Activated naive CD8-positive, alpha-beta T cell treated with anti-CD3 and anti-CD28 coated beads, Interleukin-2, amount 10 ng/mL, durations not matched to agents 7 days and 5 days (primary cell): ENCODE data around the gene WDR49. TPM values are rescaled to one million over a fixed set of nuclear protein-coding genes. Genes with fewer than 3 reads are reported as not detected.

Source experiments
- ATAC-seq: fragments of 150-1000 bp; cut with Tn5 transposase; one replicate; pipeline ENCODE4 v1.10.0; 2021; ENCODE audit warnings: low read depth, moderate library complexity
- POLR2A ChIA-PET: fragments of 350-600 bp; sonication (Branson Sonifier 250); formaldehyde crosslinking; loops from one replicate; lab custom pipeline; 2021; ENCODE audit warnings: antibody characterized with exemption; lab: Charles Lee
- DNase-seq: peaks from one replicate; pipeline ENCODE4 v3.0.0; 2021
- H3K27ac Mint-ChIP-seq: one replicate; pipeline ENCODE4 v1.8.0; 2022; ENCODE audit warnings: mild to moderate bottlenecking, mixed read lengths
- H3K27me3 Mint-ChIP-seq: one replicate; pipeline ENCODE4 v1.8.0; 2022; ENCODE audit warnings: mild to moderate bottlenecking, moderate library complexity, mixed read lengths
- H3K36me3 Mint-ChIP-seq: one replicate; pipeline ENCODE4 v1.8.0; 2021; ENCODE audit warnings: mild to moderate bottlenecking, mixed read lengths
- H3K4me1 Mint-ChIP-seq: one replicate; pipeline ENCODE4 v1.8.0; 2021; ENCODE audit warnings: mixed read lengths
- H3K4me3 Mint-ChIP-seq: one replicate; pipeline ENCODE4 v1.8.0; 2022; ENCODE audit warnings: mild to moderate bottlenecking, moderate library complexity, mixed read lengths
- H3K9me3 Mint-ChIP-seq: one replicate; pipeline ENCODE4 v1.8.0; 2021; ENCODE audit warnings: mixed read lengths
- total RNA-seq, 2 experiments: library from RNA; stranded (reverse); gene quantifications; one replicate each; pipeline ENCODE4 v1.2.3, GENCODE V29; 2021

Gene WDR49
- total RNA-seq, 2 experiments from 2014 or later, result 0.33 TPM; not detected in 1

DNA sequence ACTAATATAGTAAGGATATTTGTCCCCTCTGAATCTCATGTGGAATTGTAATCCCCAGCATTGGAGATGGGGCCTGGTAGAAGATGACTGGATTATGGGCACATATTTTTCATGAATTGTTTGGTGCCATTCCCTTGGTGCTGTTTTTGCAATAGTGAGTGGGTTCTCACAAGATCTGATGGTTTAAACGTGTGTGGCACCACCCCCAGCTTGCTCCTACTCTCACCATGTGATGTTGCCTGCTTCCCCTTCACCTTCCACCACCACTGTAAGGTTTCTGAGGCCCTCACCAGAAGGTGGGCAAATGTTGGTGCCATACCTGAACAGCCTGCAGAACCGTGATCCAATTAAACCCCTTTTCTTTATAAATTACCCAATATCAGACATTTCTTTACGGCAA lies 151.8 kb downstream of the WDR49 start:
- Mint-ChIP-seq H3K36me3 (no peaks in the 10 kb centered on the region), H3K27me3 (no peaks in the 10 kb centered on the region), H3K27ac (no peak overlapping the region), H3K4me3 (no peak overlapping the region), H3K4me1 (no peaks in the 10 kb centered on the region), H3K9me3 (no peaks in the 10 kb centered on the region)
- POLR2A ChIA-PET, result no interaction called here
- DNase-seq, result no peak
- ATAC-seq, result no peak

DNA sequence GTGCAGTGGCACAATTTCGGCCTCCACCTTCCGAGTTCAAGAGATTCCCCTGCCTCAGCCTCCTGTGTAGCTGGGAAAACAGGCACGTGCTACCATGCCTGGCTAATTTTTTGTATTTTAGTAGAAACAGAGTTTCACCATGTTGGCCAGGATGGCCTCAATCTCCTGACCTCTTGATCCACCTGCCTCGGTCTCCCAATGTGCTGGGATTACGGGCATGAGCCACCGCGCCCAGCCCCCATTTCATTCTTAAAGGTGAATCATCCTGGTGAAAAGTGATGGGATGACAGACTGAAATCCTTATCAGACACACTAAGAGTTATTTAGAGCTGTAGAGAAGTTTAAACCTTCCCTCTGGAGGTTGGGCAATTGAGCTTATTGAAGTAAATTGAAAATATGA lies 155.8 kb downstream of the WDR49 start:
- H3K4me3 Mint-ChIP-seq, result no peak overlapping the region
- no peaks in the 10 kb centered on the region for H3K27me3 Mint-ChIP-seq
- H3K36me3 Mint-ChIP-seq, result no peaks in the 10 kb centered on the region
- ATAC-seq, result no peak
- H3K27ac Mint-ChIP-seq, result no peak overlapping the region
- no peaks in the 10 kb centered on the region for H3K4me1 Mint-ChIP-seq
- no peak for DNase-seq
- no peaks in the 10 kb centered on the region for H3K9me3 Mint-ChIP-seq
- POLR2A ChIA-PET, result no interaction called here

DNA sequence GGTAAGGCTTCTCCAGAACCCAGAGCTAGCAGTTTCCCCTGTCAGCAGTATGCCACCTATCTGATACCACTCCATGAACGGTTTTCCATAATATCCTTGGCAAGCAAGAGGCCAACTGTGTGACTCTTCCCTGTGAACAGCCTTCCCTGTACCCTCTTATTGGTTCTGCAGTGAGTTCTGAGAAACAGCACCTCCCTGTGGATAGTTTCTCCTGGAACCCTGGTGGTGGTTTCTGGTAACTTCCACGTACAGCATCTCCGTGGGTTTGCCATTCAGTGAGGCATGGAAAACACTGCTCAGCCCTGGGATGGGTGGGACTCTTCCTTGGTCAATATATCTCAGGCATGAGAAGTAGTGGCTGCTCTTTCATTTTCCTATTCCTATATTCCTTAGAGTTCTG lies 160.5 kb downstream of the WDR49 start:
- no peak for ATAC-seq
- H3K27me3 Mint-ChIP-seq, result no peaks in the 10 kb centered on the region
- H3K27ac Mint-ChIP-seq, result no peak overlapping the region
- H3K4me1 Mint-ChIP-seq, result no peaks in the 10 kb centered on the region
- no peaks in the 10 kb centered on the region for H3K36me3 Mint-ChIP-seq
- no peaks in the 10 kb centered on the region for H3K9me3 Mint-ChIP-seq
- POLR2A ChIA-PET, result no interaction called here
- H3K4me3 Mint-ChIP-seq, result no peak overlapping the region
- no peak for DNase-seq

DNA sequence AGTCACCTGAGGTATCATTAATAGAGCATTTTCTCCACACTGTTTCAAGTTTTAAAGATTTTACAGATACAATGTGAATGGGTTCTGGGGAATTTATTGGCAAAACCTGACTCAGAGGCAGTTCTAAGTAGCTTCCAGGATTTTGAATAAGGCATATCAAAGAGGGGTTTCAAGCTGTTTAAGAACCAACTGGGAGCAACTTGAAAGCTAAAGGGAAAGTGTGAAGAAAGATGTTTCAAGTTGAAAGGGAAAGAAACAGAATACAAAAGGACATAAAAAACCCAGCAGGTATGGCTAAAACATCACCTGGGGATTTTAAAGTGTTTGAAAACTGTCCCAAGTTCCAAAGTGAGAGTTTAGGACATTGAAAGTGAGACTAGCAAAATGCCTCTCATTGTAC lies 162.1 kb downstream of the WDR49 start:
- no peaks in the 10 kb centered on the region for H3K4me1 Mint-ChIP-seq
- H3K36me3 Mint-ChIP-seq, result no peaks in the 10 kb centered on the region
- H3K9me3 Mint-ChIP-seq, result no peaks in the 10 kb centered on the region

DNA sequence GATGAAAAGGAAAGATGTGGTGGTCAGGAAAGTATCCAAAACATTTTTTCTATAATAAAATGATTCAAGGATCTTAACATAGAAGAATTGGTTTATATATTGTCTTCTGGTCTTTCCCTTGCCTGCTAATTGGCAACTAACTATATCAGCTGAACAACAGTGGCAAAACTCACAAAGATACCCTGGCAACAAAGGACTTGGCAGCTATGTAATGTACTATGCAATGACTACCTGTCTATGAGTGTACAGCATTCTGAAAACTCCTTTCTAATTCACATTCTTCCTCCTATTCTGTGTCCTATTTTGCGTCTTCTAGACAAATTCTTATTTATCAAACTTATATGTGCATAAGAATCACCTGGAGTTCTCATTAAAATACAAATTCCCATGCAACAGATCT lies 164.2 kb downstream of the WDR49 start:
- H3K27ac Mint-ChIP-seq, result no peak overlapping the region
- no peak for DNase-seq
- H3K4me1 Mint-ChIP-seq, result no peaks in the 10 kb centered on the region
- POLR2A ChIA-PET, result no interaction called here
- H3K9me3 Mint-ChIP-seq, result no peaks in the 10 kb centered on the region
- H3K27me3 Mint-ChIP-seq, result peaks cover 2% of the 10 kb centered on the region
- no peak overlapping the region for H3K4me3 Mint-ChIP-seq
- ATAC-seq, result no peak
- no peaks in the 10 kb centered on the region for H3K36me3 Mint-ChIP-seq

More for the DNA sequence above, 162.1 kb downstream of the WDR49 start:
- peaks cover 2% of the 10 kb centered on the region for H3K27me3 Mint-ChIP-seq
- ATAC-seq, result no peak
- H3K4me3 Mint-ChIP-seq, result no peak overlapping the region
- no peak for DNase-seq
- H3K27ac Mint-ChIP-seq, result no peak overlapping the region
- POLR2A ChIA-PET, result no interaction called here

DNA sequence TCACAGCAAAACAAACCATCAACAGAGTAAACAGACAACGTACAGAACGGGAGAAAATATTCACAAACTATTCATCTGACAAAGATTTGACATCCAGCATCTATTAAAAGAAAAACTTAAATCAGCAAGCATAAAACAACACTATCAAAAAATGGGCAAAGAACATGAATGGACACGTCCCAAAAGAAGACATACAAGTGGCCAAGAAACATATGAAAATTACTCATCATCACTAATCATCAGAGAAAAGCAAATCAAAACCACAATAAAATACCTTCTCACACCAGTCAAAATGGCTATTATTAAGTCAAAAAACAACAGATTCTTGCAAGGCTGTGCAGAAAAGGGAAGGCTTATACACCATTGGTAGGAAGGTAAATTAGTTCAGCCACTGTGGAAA lies 166.2 kb downstream of the WDR49 start:
- Mint-ChIP-seq H3K36me3 (no peaks in the 10 kb centered on the region), H3K27me3 (peaks cover 2% of the 10 kb centered on the region), H3K9me3 (no peaks in the 10 kb centered on the region), H3K4me3 (no peak overlapping the region), H3K4me1 (no peaks in the 10 kb centered on the region), H3K27ac (no peak overlapping the region)
- ATAC-seq, result no peak
- no peak for DNase-seq
- POLR2A ChIA-PET, result no interaction called here

DNA sequence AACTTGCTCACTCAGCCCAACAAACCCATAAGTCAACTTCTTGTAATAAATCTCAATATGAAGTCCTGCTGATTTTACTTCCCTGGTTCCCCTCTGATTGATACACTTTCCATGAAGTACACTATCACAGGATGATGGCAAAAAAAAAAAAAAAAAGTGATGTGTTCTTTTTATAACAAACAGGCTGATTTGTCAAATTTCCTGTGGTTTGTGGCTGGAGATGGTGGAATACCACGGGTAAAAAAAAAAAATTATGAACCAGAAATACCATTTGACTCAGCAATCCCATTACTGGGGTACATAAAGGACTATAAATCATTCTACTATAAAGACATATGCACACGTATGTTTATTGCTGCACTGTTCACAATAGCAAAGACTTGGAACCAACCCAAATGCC lies 169.2 kb downstream of the WDR49 start:
- Mint-ChIP-seq H3K4me1 (no peaks in the 10 kb centered on the region), H3K4me3 (no peak overlapping the region), H3K27ac (no peak overlapping the region), H3K36me3 (no peaks in the 10 kb centered on the region), H3K27me3 (peaks cover 2% of the 10 kb centered on the region), H3K9me3 (no peaks in the 10 kb centered on the region)
- ATAC-seq, result no peak
- no peak for DNase-seq
- POLR2A ChIA-PET, result no interaction called here

DNA sequence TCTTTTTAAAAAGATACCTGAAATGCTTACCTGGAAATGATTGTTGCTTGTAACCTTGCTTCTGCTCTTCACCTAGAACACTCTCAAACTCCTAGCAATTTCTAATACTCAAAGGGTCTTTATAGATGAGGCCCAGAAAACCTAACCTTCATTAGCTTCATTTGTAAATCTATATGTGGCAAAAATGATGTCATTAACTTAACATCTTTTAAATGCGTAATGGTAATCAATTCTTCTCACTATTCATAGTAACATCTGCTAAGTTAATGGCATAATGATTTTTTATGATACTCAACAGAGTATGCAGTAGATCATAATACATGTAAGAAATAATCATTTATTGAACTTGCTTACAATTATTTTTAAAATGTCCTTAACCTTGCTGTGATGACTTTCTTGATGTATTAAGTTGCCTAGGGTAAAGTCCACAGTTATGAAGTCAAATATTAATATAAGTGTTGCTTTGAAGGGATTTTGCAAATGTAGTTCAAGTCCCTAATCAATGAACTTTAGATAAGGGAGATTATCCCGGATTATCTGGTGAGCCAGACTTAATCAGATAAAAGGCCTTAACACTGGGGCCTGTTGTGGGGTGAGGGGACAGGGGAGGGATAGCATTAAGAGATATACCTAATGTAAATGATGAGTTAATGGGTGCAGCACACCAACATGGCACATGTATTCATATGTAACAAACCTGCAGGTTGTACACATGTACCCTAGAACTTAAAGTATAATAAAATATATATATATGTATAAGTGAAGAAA lies 169.8 kb downstream of the WDR49 start:
- Mint-ChIP-seq H3K4me1 (no peaks in the 10 kb centered on the region), H3K9me3 (no peaks in the 10 kb centered on the region), H3K36me3 (no peaks in the 10 kb centered on the region), H3K27me3 (peaks cover 2% of the 10 kb centered on the region), H3K27ac (no peak overlapping the region), H3K4me3 (no peak overlapping the region)
- POLR2A ChIA-PET, result no interaction called here
- ATAC-seq (no peak), DNase-seq (no peak)

DNA sequence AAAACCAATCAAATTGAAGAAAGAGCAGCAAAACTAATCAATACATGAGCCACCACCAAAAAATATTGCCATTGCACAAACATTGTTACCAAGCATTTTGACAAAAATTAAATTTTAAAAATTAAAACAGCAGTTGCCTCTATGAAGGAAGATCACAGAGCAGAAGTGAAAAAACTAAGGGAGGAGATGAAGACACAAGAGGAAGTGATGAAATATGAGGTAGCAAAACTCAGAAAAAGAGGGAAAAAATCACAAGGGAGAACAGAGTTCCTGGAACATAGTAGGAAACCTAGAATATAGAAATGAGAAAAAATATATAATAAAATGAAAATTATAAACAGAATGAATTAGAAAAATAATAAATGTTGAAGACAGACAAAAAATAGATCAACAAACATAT lies 172.6 kb downstream of the WDR49 start:
- no peak for ATAC-seq
- Mint-ChIP-seq H3K4me3 (no peak overlapping the region), H3K9me3 (no peaks in the 10 kb centered on the region), H3K27ac (no peak overlapping the region), H3K36me3 (no peaks in the 10 kb centered on the region), H3K27me3 (no peaks in the 10 kb centered on the region), H3K4me1 (no peaks in the 10 kb centered on the region)
- POLR2A ChIA-PET, result no interaction called here
- DNase-seq, result no peak

DNA sequence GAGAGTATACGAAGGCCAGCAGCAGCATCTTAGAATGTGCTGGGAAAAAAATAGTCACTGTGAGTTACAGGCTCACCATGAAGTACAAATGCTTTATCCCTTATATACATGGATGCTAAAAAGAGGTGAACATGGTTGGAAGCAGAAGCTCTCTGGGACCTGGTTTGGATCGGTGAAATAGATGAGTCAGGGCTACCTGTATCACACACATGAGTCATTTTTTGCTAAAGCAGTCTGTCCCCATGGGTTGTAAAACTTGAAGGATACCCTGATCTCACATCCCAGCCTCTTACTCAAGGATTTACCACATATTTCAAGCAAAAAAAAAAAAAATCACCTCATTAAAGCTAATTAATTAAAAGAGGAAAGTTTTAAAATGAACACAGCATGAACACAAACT lies 173.0 kb downstream of the WDR49 start:
- POLR2A ChIA-PET, result no interaction called here
- DNase-seq, result no peak
- ATAC-seq, result no peak
- Mint-ChIP-seq H3K9me3 (no peaks in the 10 kb centered on the region), H3K4me3 (no peak overlapping the region), H3K27me3 (no peaks in the 10 kb centered on the region), H3K4me1 (no peaks in the 10 kb centered on the region), H3K36me3 (no peaks in the 10 kb centered on the region), H3K27ac (no peak overlapping the region)

DNA sequence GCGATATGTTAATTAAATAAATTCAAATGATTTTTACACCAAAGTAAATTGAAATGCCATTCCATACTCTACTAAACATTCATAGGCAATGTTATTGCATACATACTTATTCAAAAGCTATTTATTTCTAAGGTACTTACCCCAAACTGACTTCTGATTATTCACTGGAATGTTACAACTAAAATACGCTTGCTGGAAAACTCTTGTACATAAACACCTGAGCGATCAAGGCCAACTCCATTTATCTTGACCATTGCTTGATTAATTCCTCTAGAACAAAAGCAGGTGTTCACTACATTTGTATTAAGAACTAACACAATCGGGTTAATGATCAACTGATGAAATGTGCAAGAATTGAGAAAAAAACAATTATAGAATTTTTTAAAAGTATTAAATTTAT lies 179.9 kb downstream of the WDR49 start, which contains the start of gene SERPINI2:
SERPINI2 (minus strand) TSS at position 180 of the 400 bp plus-strand sequence. CDS start 2,208 bp downstream, outside the sequence.
- Mint-ChIP-seq H3K36me3 (no peaks in the 10 kb centered on the region), H3K27me3 (no peaks in the 10 kb centered on the region), H3K9me3 (no peaks in the 10 kb centered on the region), H3K27ac (no peak within 1 kb of the TSS), H3K4me3 (no peak within 1 kb of the TSS), H3K4me1 (no peaks in the 10 kb centered on the region)
- DNase-seq, result no peak
- POLR2A ChIA-PET, result no interaction called here
- no peak for ATAC-seq

DNA sequence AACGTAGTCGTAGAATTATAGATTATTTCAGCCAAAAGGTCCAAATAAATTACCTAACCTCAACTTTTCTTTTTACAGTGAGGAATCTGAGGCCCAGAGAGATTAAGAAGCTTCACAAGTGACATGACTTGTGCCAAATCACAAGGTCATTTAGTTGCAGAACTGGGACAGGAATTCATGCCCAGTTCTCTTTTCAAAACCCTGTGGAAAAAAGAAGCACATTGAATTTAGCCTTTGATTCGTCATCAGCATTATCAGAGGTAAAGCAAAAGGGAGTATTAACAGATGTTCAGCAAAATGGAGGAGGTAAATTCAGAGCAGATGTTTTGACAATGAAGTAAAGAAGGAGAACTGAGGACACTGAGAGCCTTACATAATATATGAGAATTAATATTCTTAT lies 184.4 kb downstream of the WDR49 start:
- H3K4me1 Mint-ChIP-seq, result no peaks in the 10 kb centered on the region

DNA sequence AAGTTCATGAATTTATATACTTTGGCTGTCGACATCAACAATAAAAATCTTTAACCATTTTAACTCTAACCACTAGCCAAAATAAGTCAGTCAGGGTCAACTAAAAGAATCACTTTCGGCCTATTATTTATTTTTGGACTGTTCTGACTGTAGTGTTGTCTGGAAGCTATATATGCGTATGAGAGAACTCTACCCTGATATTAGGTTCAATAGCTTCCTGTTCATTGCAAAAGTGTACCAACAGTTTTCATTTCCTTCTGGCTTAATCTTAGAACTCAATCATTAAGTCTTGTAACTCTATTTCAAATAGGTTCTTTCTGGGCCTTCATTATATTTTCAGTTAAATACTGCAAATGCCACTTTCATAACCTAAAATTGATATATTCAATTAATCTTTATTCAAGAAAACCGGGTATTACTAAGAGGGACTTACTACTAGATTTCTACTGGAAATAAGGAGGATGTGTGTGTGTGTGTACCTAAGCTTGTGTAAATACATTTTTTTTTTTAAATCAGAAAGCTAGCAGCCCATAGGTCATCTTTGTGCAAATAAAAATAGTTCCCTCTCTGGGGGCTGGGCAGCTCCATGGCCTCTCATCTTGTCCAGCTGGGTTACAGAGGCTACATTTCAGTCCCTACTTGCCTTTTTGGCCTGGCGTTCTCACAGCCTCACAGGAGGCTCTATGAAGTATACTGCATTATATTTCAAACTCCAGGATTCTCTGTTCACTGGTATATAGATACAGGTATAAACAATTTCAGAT lies 185.7 kb downstream of the WDR49 start:
- Mint-ChIP-seq H3K4me1 (no peaks in the 10 kb centered on the region), H3K9me3 (no peaks in the 10 kb centered on the region), H3K36me3 (no peaks in the 10 kb centered on the region), H3K27me3 (no peaks in the 10 kb centered on the region), H3K4me3 (no peak overlapping the region), H3K27ac (no peak overlapping the region)
- DNase-seq (no peak), ATAC-seq (no peak)
- POLR2A ChIA-PET, result no interaction called here

More for the DNA sequence above, 184.4 kb downstream of the WDR49 start:
- no peaks in the 10 kb centered on the region for H3K27me3 Mint-ChIP-seq
- H3K36me3 Mint-ChIP-seq, result no peaks in the 10 kb centered on the region
- no peak overlapping the region for H3K27ac Mint-ChIP-seq
- no peaks in the 10 kb centered on the region for H3K9me3 Mint-ChIP-seq
- no peak overlapping the region for H3K4me3 Mint-ChIP-seq
- POLR2A ChIA-PET, result no interaction called here
- ATAC-seq, result no peak
- no peak for DNase-seq

DNA sequence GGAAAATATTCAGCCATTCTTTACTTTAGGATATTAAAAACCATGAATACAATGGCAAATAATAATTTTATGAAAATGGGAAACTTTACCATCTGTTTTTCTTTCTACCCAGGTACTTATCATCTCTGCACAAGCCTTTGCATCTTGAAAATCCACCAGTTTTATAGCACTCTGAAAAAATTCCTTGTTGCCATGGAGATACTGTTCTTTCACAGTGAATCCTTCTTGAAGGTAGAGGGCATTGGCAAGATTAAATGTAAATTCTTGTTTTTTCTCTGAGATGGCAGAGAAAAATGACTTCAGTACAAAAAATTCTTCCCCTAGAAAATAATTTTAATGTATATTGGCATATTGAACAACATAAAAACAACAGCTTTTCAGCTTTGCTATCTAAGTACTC lies 186.8 kb downstream of the WDR49 start:
- DNase-seq, result no peak
- no peaks in the 10 kb centered on the region for H3K36me3 Mint-ChIP-seq
- POLR2A ChIA-PET, result no interaction called here
- no peaks in the 10 kb centered on the region for H3K9me3 Mint-ChIP-seq
- no peak overlapping the region for H3K4me3 Mint-ChIP-seq
- H3K4me1 Mint-ChIP-seq, result no peaks in the 10 kb centered on the region
- ATAC-seq, result no peak
- H3K27ac Mint-ChIP-seq, result no peak overlapping the region
- H3K27me3 Mint-ChIP-seq, result no peaks in the 10 kb centered on the region
